ENCODE data around the gene PEX5L.

DNA sequence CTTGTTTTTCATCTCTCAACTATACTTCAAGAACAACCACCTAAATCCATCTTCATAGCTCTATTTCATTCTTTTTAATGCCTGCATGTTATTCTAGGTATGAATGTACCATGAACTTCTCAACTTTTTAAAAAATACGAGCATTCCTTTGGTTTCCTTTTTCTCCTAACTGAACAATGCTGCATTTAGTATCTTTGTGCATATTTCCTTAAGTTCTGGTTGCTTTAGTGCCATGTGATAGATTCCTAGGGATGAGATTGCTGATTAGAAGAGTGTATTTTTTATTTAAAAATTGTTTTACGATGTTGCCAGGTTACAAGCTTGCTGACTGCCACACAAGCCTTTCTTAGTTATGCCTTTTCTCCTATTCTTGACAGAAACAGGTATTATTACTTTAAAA, 34.7 kb downstream of the PEX5L start:
- TF ChIP-seq GATA2 (IDR thresholded peaks at IDR 0.05; ENCODE audit: low read depth, low read length) (no peak), GATA3 (IDR thresholded peaks at IDR 0.05; ENCODE audit: low read depth, low read length) (no peak)

Measured in SH-SY5Y (cell line).